K562 (cell line): ENCODE results near the gene ABAT. TPM values are rescaled to one million over a fixed set of nuclear protein-coding genes. Genes with fewer than 3 reads are reported as not detected.
A peak's percentile ranks its signal among the peaks of the same experiment; 100 is the strongest.

Source experiments
- ATAC-seq: fragments of 200-7000 bp; cut with Tn5 transposase; 3 replicates; pipeline ENCODE4 v1.9.1; 2020; ENCODE audit warnings: moderate library complexity
- BruUV-seq: library from RNA; stranded (reverse); fragments of 400-500 nt; replicated peaks from 2 replicates; lab custom pipeline; 2021; lab: Mats Ljungman, UMichigan
- CTCF ChIA-PET: fragments of 300-600 bp; formaldehyde crosslinking; extraction: SDS; loops from one replicate; lab custom pipeline; 2021; ENCODE audit warnings: low intra/inter-chr PET ratio; lab: Yijun Ruan, JAX
- POLR2A ChIA-PET: fragments of 300-600, 350-650 bp; sonication (Branson Sonifier 250); formaldehyde crosslinking; extraction: SDS; loops from one replicate; lab custom pipeline; 2021; ENCODE audit warnings: antibody characterized with exemption, inconsistent platforms; lab: Yijun Ruan, JAX
- DNase-seq, 4 experiments: peaks; one replicate each; pipeline versions ENCODE4 v3.0.0 to v3.0.0-alpha.2; 2011 to 2018; ENCODE audit warnings: low spot score in 3 of 4, mixed read lengths in 3 of 4; ENCODE audit errors: extremely low read depth in 1 of 4
- FAIRE-seq: peaks from 2 replicates; lab custom pipeline; 2011; peaks lifted over from hg19 to GRCh38; lab: Jason Lieb, UNC
- H2AFZ ChIP-seq: 2 replicates; pipeline ENCODE4 v1.6.0; 2011; ENCODE audit warnings: low read depth, low read length, control low read depth, inconsistent platforms
- H3K27ac ChIP-seq: fragments of 200-600 bp; 3 replicates; pipeline ENCODE4 v1.8.0; 2011; ENCODE audit warnings: low read depth, mild to moderate bottlenecking, control low read depth, inconsistent platforms, low read length, moderate library complexity, mixed read lengths; ENCODE audit errors: extremely low read depth
- H3K27me3 ChIP-seq, 2 experiments: fragments of 300-600 bp in 1 of 2; 2 replicates in 1 of 2; 3 replicates in 1 of 2; pipeline versions ENCODE4 v1.6.0 to v1.8.0; 2011; ENCODE audit warnings: inconsistent platforms in 2 of 2, low read length in 2 of 2, mild to moderate bottlenecking in 1 of 2, mixed read lengths in 1 of 2, moderate library complexity in 1 of 2; ENCODE audit not compliant: control insufficient read depth in 2 of 2, insufficient read depth in 2 of 2
- H3K36me3 ChIP-seq: fragments of 300-600 bp; 3 replicates; pipeline ENCODE4 v1.8.0; 2011; ENCODE audit warnings: mild to moderate bottlenecking, low read length, inconsistent platforms; ENCODE audit not compliant: control insufficient read depth, insufficient read depth
- H3K4me1 ChIP-seq, 2 experiments: fragments of 200-600 bp in 1 of 2; replicated peaks in 1 of 2; 2 replicates in 1 of 2; 3 replicates in 1 of 2; pipeline versions ENCODE4 v1.5.1 to v1.8.0; 2011; ENCODE audit warnings: inconsistent platforms in 2 of 2, low read length in 2 of 2, mild to moderate bottlenecking in 1 of 2, mixed read lengths in 1 of 2, moderate library complexity in 1 of 2; ENCODE audit not compliant: control insufficient read depth in 2 of 2, insufficient read depth in 2 of 2
- H3K4me2 ChIP-seq: 2 replicates; pipeline ENCODE4 v1.6.1; 2011; ENCODE audit warnings: low read length, control low read depth, inconsistent platforms, mixed read lengths; ENCODE audit not compliant: insufficient read depth
- H3K4me3 ChIP-seq: fragments of 200-600 bp; sonication (generic), shearing (Covaris generic); 2 replicates; pipeline ENCODE4 v1.5.1; 2016; ENCODE audit warnings: control low read depth, inconsistent platforms
- H3K79me2 ChIP-seq: fragments of 200-600 bp; 3 replicates; pipeline ENCODE4 v1.8.0; 2011; ENCODE audit warnings: low read length, inconsistent platforms; ENCODE audit not compliant: control insufficient read depth, insufficient read depth
- H3K9ac ChIP-seq, 2 experiments: 2 replicates each; pipeline versions ENCODE4 v1.6.0 to v1.6.1; 2011; ENCODE audit warnings: low read depth in 2 of 2, low read length in 2 of 2, control low read depth in 1 of 2, inconsistent platforms in 1 of 2, mild to moderate bottlenecking in 1 of 2, mixed read lengths in 1 of 2; ENCODE audit not compliant: insufficient read depth in 1 of 2
- H3K9me1 ChIP-seq: one replicate; pipeline ENCODE4 v1.6.0; 2011; ENCODE audit warnings: inconsistent platforms, mild to moderate bottlenecking, low read length, moderate library complexity; ENCODE audit not compliant: control insufficient read depth, insufficient read depth
- H3K9me3 ChIP-seq: replicated peaks from 2 replicates; pipeline ENCODE4 v1.5.1; 2011; ENCODE audit warnings: low read depth, low read length, inconsistent platforms; ENCODE audit not compliant: control insufficient read depth, insufficient read depth
- H4K20me1 ChIP-seq: replicated peaks from 2 replicates; pipeline ENCODE4 v1.6.1; 2011; ENCODE audit warnings: low read length, inconsistent platforms, mixed read lengths; ENCODE audit not compliant: control insufficient read depth, insufficient read depth
- BMI1 ChIP-seq: fragments of 150-350 bp; IDR thresholded peaks from 2 replicates; pipeline ENCODE4 v1.6.1; 2014; ENCODE audit warnings: low read length
- CBX2 ChIP-seq: fragments of 200-600 bp; sonication (generic); IDR thresholded peaks from one replicate; pipeline ENCODE4 v1.6.1; 2012; ENCODE audit warnings: mild to moderate bottlenecking, low read length, inconsistent platforms; ENCODE audit not compliant: insufficient read depth, poor library complexity, severe bottlenecking
- ESRRB ChIP-seq: fragments of 250-450 bp; sonication (Bioruptor Pico); IDR thresholded peaks from 2 replicates; pipeline ENCODE4 v1.5.0; 2020; ENCODE audit warnings: mild to moderate bottlenecking, moderate library complexity, borderline replicate concordance
- FOXJ2 ChIP-seq: fragments of 200-800 bp; sonication (Bioruptor generic); IDR thresholded peaks from 2 replicates; pipeline ENCODE4 v1.6.1; 2016; ENCODE audit warnings: missing genetic modification characterization, missing compliant biosample characterization
- GATAD2A ChIP-seq: fragments of 450-650 bp; IDR thresholded peaks from 2 replicates; pipeline ENCODE4 v1.6.1; 2017
- GTF2F1 ChIP-seq: IDR thresholded peaks from 2 replicates; pipeline ENCODE4 v1.6.1; 2011; ENCODE audit warnings: low read depth, low read length, improper control_type of control experiment
- KLF6 ChIP-seq: fragments of 250-450 bp; sonication (Bioruptor Pico); IDR thresholded peaks from 2 replicates; pipeline ENCODE4 v1.4.0; 2020; ENCODE audit warnings: mild to moderate bottlenecking, moderate library complexity, borderline replicate concordance
- MLLT1 ChIP-seq, 2 experiments: fragments of 450-650 bp; IDR thresholded peaks; 2 replicates each; pipeline ENCODE4 v1.6.1; 2016
- RBM25 ChIP-seq: fragments of 200-400 bp; formaldehyde crosslinking; IDR thresholded peaks from 2 replicates; pipeline ENCODE4 v1.6.1; 2018; ENCODE audit warnings: low read length, low read depth, moderate library complexity; ENCODE audit not compliant: severe bottlenecking
- SMARCA5 ChIP-seq: fragments of 450-650 bp; IDR thresholded peaks from 2 replicates; pipeline ENCODE4 v1.6.1; 2016
- ZBED1 ChIP-seq: IDR thresholded peaks from 2 replicates; pipeline ENCODE4 v1.6.1; 2014
- ZBTB7A ChIP-seq: IDR thresholded peaks from 2 replicates; pipeline ENCODE4 v1.6.1; 2011; ENCODE audit warnings: low read depth, mild to moderate bottlenecking, low read length, moderate library complexity, borderline replicate concordance; ENCODE audit not compliant: control insufficient read depth
- ZNF507 ChIP-seq: conservative IDR thresholded peaks from 2 replicates; pipeline ENCODE4 v1.6.1; 2017; ENCODE audit warnings: missing genetic modification characterization, missing compliant biosample characterization
- ZSCAN32 ChIP-seq: fragments of 450-650 bp; formaldehyde crosslinking; IDR thresholded peaks from 2 replicates; pipeline ENCODE4 v1.4.0; 2020; ENCODE audit warnings: mild to moderate bottlenecking, moderate library complexity
- WGBS: fragments of 100-300 bp; shearing (Covaris generic); methylation state at CpG from one replicate; pipeline ENCODE4 v1.1.6; 2016; ENCODE audit warnings: low coverage, mixed read lengths; ENCODE audit not compliant: insufficient coverage; ENCODE audit errors: missing lambda C conversion rate; 5-methylcytosine and 5-hydroxymethylcytosine counted together
- in situ Hi-C: fragments of 300-500 bp; cut with MboI; formaldehyde crosslinking; loops from 4 replicates; pipeline ENCODE4 v1.15.0; 2018; ENCODE audit warnings: inconsistent platforms, mixed read lengths
- intact Hi-C: fragments of 100-400 bp; cut with micrococcal nuclease; formaldehyde crosslinking; loops from 2 replicates; pipeline ENCODE4 v1.14.2; 2022
- polyA plus RNA-seq, 8 experiments: library from polyadenylated mRNA; depleted of rRNA in 4 of 8; stranded (reverse) in 5 of 8; unstranded in 3 of 8; fragments of >200 nt; fragmentation: Nextera tagmentation in 2 of 8; fragmentation: Illumina TruSeq in 1 of 8; extraction: Ambion mirVana in 2 of 8; extraction: Trizol in 1 of 8; gene quantifications; 2 replicates each; pipeline versions ENCODE4 v1.2.1 to v1.2.3, GENCODE V29; 2011 to 2014; ENCODE audit warnings: inconsistent platforms in 1 of 8, missing spikeins in 1 of 8
- total RNA-seq, 7 experiments: library from RNA; depleted of rRNA in 6 of 7; stranded (reverse); fragments of >200 nt in 6 of 7; fragmentation: Illumina TruSeq in 2 of 7; extraction: Trizol in 2 of 7; gene quantifications; 2 replicates each; pipeline versions ENCODE4 v1.2.1 to v1.2.3, GENCODE V29; 2011 to 2021; ENCODE audit warnings: low replicate concordance in 1 of 7

ABAT gene
- total and polyA plus RNA-seq, 9 of the 15 experiments (the other 6 are each of a cell fraction or from before 2014, with no cell fraction given) = 0.01 to 0.49 (median 0.10) TPM

- TF ChIP-seq MLLT1 (IDR thresholded peaks at IDR 0.05) (no peak), ESRRB (CRISPR knock-in tag) (no peak), BMI1 (no peak), GTF2F1 (no peak), ZSCAN32 (no peak), KLF6 (CRISPR knock-in tag) (no peak), GATAD2A (no peak), FOXJ2 (tag) (no peak)
Observed at GRCh38 chr16:8739989-8740704, 65.7 kb downstream of the ABAT start (continued).

GRCh38 chr16:8740775-8741355 is 66.4 kb downstream of the ABAT start:
- H3K27me3 ChIP-seq = peaks cover 23 to 29% of the 10 kb centered on the region in 2 experiments
- no peak overlapping the region for H2AFZ ChIP-seq
- no peaks in the 10 kb centered on the region; the same call in 1 of the 2 replicates for H4K20me1 ChIP-seq
- no peak overlapping the region for H3K4me3 ChIP-seq
- CTCF ChIA-PET = no interaction called here
- H3K27ac ChIP-seq = no peak overlapping the region
- DNase-seq (no peak), ATAC-seq (no peak), FAIRE-seq (no peak)
- intact Hi-C loops = no loop called here
- no TSS peak for BruUV-seq
- POLR2A ChIA-PET = no interaction called here
- H3K4me1 ChIP-seq = no peaks in the 10 kb centered on the region
- no peaks in the 10 kb centered on the region for H3K9me1 ChIP-seq
- in situ Hi-C loops = no loop called here
- no peaks in the 10 kb centered on the region for H3K79me2 ChIP-seq
- TF ChIP-seq SMARCA5 (no peak), ZBTB7A (no peak), CBX2 (peak; percentile 30), RBM25 (peak; percentile 39), ZNF507 (tag) (no peak), ZBED1 (no peak)
- no peaks in the 10 kb centered on the region for H3K36me3 ChIP-seq
- H3K9ac ChIP-seq = no peak overlapping the region
- 0% methylated on average over 6 of the region's 6 CpGs for WGBS
- no peak overlapping the region for H3K4me2 ChIP-seq
- H3K9me3 ChIP-seq = 0 out of 2 replicates have a peak, but pooled peaks cover 2% of the 10 kb centered on the region
